Endodermal cell (in vitro differentiated cells): ENCODE results near the gene MAPK8. TPM values are rescaled to one million over a fixed set of nuclear protein-coding genes. Genes with fewer than 3 reads are reported as not detected.
A peak's percentile ranks its signal among the peaks of the same experiment; 100 is the strongest.

Source experiments
- DNase-seq: peaks from one replicate; pipeline ENCODE4 v3.0.0-alpha.2; 2017
- H3K27ac ChIP-seq: 2 replicates; pipeline ENCODE4 v1.5.1; 2013; ENCODE audit warnings: mild to moderate bottlenecking, low read depth, low read length, moderate library complexity
- H3K27me3 ChIP-seq: 2 replicates; pipeline ENCODE4 v1.6.1; 2013; ENCODE audit warnings: mild to moderate bottlenecking, low read length, moderate library complexity; ENCODE audit not compliant: insufficient read depth, control insufficient read depth, poor library complexity, severe bottlenecking
- H3K36me3 ChIP-seq: 2 replicates; pipeline ENCODE4 v1.7.0; 2013; ENCODE audit warnings: mild to moderate bottlenecking, low read length, moderate library complexity; ENCODE audit not compliant: control insufficient read depth, insufficient read depth
- H3K4me1 ChIP-seq: one replicate; pipeline ENCODE4 v1.7.0; 2013; ENCODE audit warnings: low read length; ENCODE audit not compliant: control insufficient read depth, insufficient read depth
- H3K4me3 ChIP-seq: 2 replicates; pipeline ENCODE4 v1.5.1; 2013; ENCODE audit warnings: mild to moderate bottlenecking, low read length, moderate library complexity
- H3K9ac ChIP-seq: 2 replicates; pipeline ENCODE4 v1.6.1; 2013; ENCODE audit warnings: mild to moderate bottlenecking, low read length, moderate library complexity; ENCODE audit not compliant: poor library complexity, severe bottlenecking; ENCODE audit errors: extremely low read depth
- H3K9me3 ChIP-seq: 2 replicates; pipeline ENCODE4 v1.6.1; 2013; ENCODE audit warnings: mild to moderate bottlenecking, low read length, moderate library complexity; ENCODE audit not compliant: control insufficient read depth
- H3K27ac Mint-ChIP-seq: 2 replicates; pipeline ENCODE4 v1.8.0; 2020; ENCODE audit warnings: mixed read lengths
- H3K27me3 Mint-ChIP-seq: 2 replicates; pipeline ENCODE4 v1.8.0; 2021; ENCODE audit warnings: mild to moderate bottlenecking, mixed read lengths; ENCODE audit not compliant: insufficient read depth
- H3K36me3 Mint-ChIP-seq: 2 replicates; pipeline ENCODE4 v1.8.0; 2020; ENCODE audit warnings: low read depth, mixed read lengths
- H3K4me1 Mint-ChIP-seq: 2 replicates; pipeline ENCODE4 v1.8.0; 2020; ENCODE audit warnings: mixed read lengths
- H3K4me3 Mint-ChIP-seq: 2 replicates; pipeline ENCODE4 v1.8.0; 2020; ENCODE audit warnings: mild to moderate bottlenecking, moderate library complexity, mixed read lengths
- H3K9me3 Mint-ChIP-seq: 2 replicates; pipeline ENCODE4 v1.8.0; 2020; ENCODE audit warnings: mild to moderate bottlenecking, mixed read lengths
- CTCF ChIP-seq: fragments of 200-600 bp; sonication (generic); conservative IDR thresholded peaks from 2 replicates; pipeline ENCODE4 v1.5.0; 2021; ENCODE audit warnings: antibody characterized with exemption, mild to moderate bottlenecking
- WGBS, 2 experiments: methylation state at CpG; one replicate each; pipeline versions ENCODE4 v1.1.5 to v1.1.7; 2013; ENCODE audit warnings: missing lambda C conversion rate in 2 of 2, mixed read lengths in 1 of 2; ENCODE audit not compliant: insufficient coverage in 1 of 2, insufficient read length in 1 of 2; 5-methylcytosine and 5-hydroxymethylcytosine counted together
- total RNA-seq, 2 donors: library from RNA; stranded (reverse); fragmentation: NEBNext Ultra II Directional in 1 of 2; extraction: Animal tissue kit (Norgen Biotek cat#: 25700) in 1 of 2; gene quantifications; 2 replicates in 1 of 2; 3 replicates in 1 of 2; pipeline ENCODE4 v1.2.1, GENCODE V29; 2021

Gene MAPK8
- total RNA-seq, 2 donors from 2014 or later = 84.2 to 146 TPM

GRCh38 chr10:48470115-48470892 is 163.8 kb downstream of the MAPK8 start:
- H3K9me3 ChIP-seq = peaks cover 7% of the 10 kb centered on the region
- peak overlapping the region; percentile 40 for H3K4me3 ChIP-seq
- peaks cover 45% of the 10 kb centered on the region for H3K4me1 Mint-ChIP-seq
- H3K4me3 Mint-ChIP-seq = no peak overlapping the region
- peaks cover 15% of the 10 kb centered on the region for H3K27me3 ChIP-seq
- 26% methylated on average over 5 of the region's 5 CpGs; no CpG with 5 or more reads in 1 of the 2 experiments for WGBS, 2 experiments
- H3K27ac ChIP-seq = no peak overlapping the region
- H3K9me3 Mint-ChIP-seq = peaks cover 9% of the 10 kb centered on the region
- H3K9ac ChIP-seq = no peak overlapping the region
- peak overlapping the region; percentile 90 for H3K27ac Mint-ChIP-seq
- peaks cover 32% of the 10 kb centered on the region for H3K4me1 ChIP-seq
- no peaks in the 10 kb centered on the region for H3K36me3 Mint-ChIP-seq
- H3K36me3 ChIP-seq = no peaks in the 10 kb centered on the region
- peaks cover 3% of the 10 kb centered on the region for H3K27me3 Mint-ChIP-seq
- no peak for TF ChIP-seq CTCF
- peak; percentile 91 for DNase-seq

GRCh38 chr10:48470893-48471805 is 164.7 kb downstream of the MAPK8 start:
- H3K4me1 ChIP-seq = peaks cover 34% of the 10 kb centered on the region
- H3K36me3 ChIP-seq = no peaks in the 10 kb centered on the region
- no peaks in the 10 kb centered on the region for H3K36me3 Mint-ChIP-seq
- no peaks in the 10 kb centered on the region for H3K27me3 Mint-ChIP-seq
- peaks cover 6% of the 10 kb centered on the region for H3K27me3 ChIP-seq
- H3K27ac ChIP-seq = no peak overlapping the region
- peak overlapping the region; percentile 40 for H3K4me3 ChIP-seq
- peak; percentile 59 for DNase-seq
- TF ChIP-seq CTCF = peak; percentile 46
- H3K27ac Mint-ChIP-seq = peak overlapping the region; percentile 90
- peaks cover 9% of the 10 kb centered on the region for H3K9me3 Mint-ChIP-seq
- H3K4me1 Mint-ChIP-seq = peaks cover 50% of the 10 kb centered on the region
- WGBS, 2 experiments = 80 to 95% methylated on average over 4 to 8 of the region's 8 CpGs
- no peak overlapping the region for H3K4me3 Mint-ChIP-seq
- H3K9me3 ChIP-seq = peaks cover 7% of the 10 kb centered on the region
- no peak overlapping the region for H3K9ac ChIP-seq

GRCh38 chr10:48472501-48473069 is 166.1 kb downstream of the MAPK8 start:
- peaks cover 9% of the 10 kb centered on the region for H3K9me3 Mint-ChIP-seq
- WGBS, 2 experiments = 90% methylated on average over 1 of the region's 3 CpGs; no CpG with 5 or more reads in 1 of the 2 experiments
- H3K36me3 Mint-ChIP-seq = no peaks in the 10 kb centered on the region
- H3K27ac Mint-ChIP-seq = no peak overlapping the region
- no peaks in the 10 kb centered on the region for H3K36me3 ChIP-seq
- peaks cover 7% of the 10 kb centered on the region for H3K9me3 ChIP-seq
- no peaks in the 10 kb centered on the region for H3K27me3 Mint-ChIP-seq
- TF ChIP-seq CTCF = peak; percentile 45
- H3K4me1 ChIP-seq = peaks cover 37% of the 10 kb centered on the region
- no peaks in the 10 kb centered on the region for H3K27me3 ChIP-seq
- H3K4me1 Mint-ChIP-seq = peaks cover 52% of the 10 kb centered on the region
- H3K4me3 ChIP-seq = no peak overlapping the region
- H3K27ac ChIP-seq = no peak overlapping the region
- H3K4me3 Mint-ChIP-seq = no peak overlapping the region
- H3K9ac ChIP-seq = no peak overlapping the region
- peak; percentile 34 for DNase-seq
